ENCODE measurements around the gene FBXL4.

DNA sequence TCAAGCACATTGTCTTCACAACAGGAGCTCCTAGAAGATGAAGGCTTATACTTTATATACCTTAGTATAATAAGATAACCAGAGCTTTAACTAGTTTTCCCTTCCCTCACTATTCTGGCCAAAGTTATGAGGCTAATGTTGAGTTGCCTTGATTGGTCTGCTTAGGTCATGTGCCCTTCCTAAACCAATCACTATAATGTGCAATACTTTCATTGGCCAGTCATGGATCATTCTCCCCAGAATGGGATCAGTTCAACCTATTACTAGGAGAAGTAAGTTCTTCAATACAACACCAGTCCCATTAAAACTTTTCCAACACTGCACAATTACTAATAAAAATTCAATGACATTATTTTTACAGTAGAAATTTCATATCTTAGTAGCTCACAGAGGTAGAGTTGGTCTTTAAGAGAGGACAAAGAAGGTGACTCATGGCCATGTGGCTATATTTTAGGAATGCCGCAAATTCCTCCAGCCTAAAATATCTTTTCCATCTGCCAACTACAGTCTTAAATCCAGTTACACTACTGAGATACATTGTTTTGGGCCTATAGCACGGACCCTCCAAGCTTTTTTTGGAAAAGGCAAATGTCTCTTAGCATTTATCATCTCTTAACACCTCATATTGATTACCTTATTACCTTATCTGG is 125.9 kb downstream of the FBXL4 start:
- TF ChIP-seq, protein P1, sequence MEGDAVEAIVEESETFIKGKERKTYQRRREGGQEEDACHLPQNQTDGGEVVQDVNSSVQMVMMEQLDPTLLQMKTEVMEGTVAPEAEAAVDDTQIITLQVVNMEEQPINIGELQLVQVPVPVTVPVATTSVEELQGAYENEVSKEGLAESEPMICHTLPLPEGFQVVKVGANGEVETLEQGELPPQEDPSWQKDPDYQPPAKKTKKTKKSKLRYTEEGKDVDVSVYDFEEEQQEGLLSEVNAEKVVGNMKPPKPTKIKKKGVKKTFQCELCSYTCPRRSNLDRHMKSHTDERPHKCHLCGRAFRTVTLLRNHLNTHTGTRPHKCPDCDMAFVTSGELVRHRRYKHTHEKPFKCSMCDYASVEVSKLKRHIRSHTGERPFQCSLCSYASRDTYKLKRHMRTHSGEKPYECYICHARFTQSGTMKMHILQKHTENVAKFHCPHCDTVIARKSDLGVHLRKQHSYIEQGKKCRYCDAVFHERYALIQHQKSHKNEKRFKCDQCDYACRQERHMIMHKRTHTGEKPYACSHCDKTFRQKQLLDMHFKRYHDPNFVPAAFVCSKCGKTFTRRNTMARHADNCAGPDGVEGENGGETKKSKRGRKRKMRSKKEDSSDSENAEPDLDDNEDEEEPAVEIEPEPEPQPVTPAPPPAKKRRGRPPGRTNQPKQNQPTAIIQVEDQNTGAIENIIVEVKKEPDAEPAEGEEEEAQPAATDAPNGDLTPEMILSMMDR (conservative IDR thresholded peaks at IDR 0.05; ENCODE audit: low read length): no peak
- no peak for TF ChIP-seq EZH2phosphoT487 (IDR thresholded peaks at IDR 0.05; ENCODE audit: borderline replicate concordance)
